ENCODE data around the gene GCLM. TPM values are rescaled to one million over a fixed set of nuclear protein-coding genes. Genes with fewer than 3 reads are reported as not detected.

The GCLM gene
- total and polyA plus RNA-seq, 4 experiments from 2014 or later, result 11.4 to 32.8 (median 24.4) TPM

GRCh38 chr1:93848350-93848883 is 60.8 kb downstream of the GCLM start:
- Histone ChIP-seq H3K27ac (ENCODE audit: low read depth, low read length) (peak overlapping the region; percentile 81), H3K9me3 (ENCODE audit: control insufficient read depth in 1 of 2, low read length in 2 of 2) (no peaks in the 10 kb centered on the region), H3K27me3 (ENCODE audit: insufficient read depth, low read length) (no peaks in the 10 kb centered on the region), H3K4me3 (ENCODE audit: low read length in 2 of 2) (peak overlapping the region; percentile 69 to 92), H3K36me3 (ENCODE audit: insufficient read depth, low read length) (no peaks in the 10 kb centered on the region), H3K4me1 (ENCODE audit: insufficient read depth, low read length) (peaks cover 31% of the 10 kb centered on the region)
- peaks cover 0 to 15% (median 1%) of the 10 kb centered on the region in 8 donors for H3K9me3 Mint-ChIP-seq
- peaks cover 0 to 19% of the 10 kb centered on the region in 2 donors for H3K36me3 Mint-ChIP-seq
- H3K27ac Mint-ChIP-seq, result peak overlapping the region; percentile 94 to 100 (median 97)
- peaks cover 17 to 44% (median 25%) of the 10 kb centered on the region in 4 donors for H3K4me1 Mint-ChIP-seq
- no peak for DNase-seq
- ChIA-PET POLR2A (ENCODE audit: partially characterized antibody) (interaction anchor here (0.6 to 4.5 kb wide), 8 partner anchors 7 to 1292 kb away, joined by 3 to 69 read pairs (median 4); partner anchors contain the start of genes ABCD3, DNTTIP2 and GCLM), CTCF (ENCODE audit: partially characterized antibody) (interaction anchor here (0.8 to 5.2 kb wide), 5 partner anchors 25 to 411 kb away, joined by 3 to 33 read pairs (median 6); no protein-coding TSS in a partner anchor)
- intact Hi-C loops (cut with micrococcal nuclease), result loop anchor here (5.0 to 10.0 kb wide), 2 partner anchors 1016 to 1386 kb away; partner anchors contain the start of genes RPL5 and RWDD3
- H3K27me3 Mint-ChIP-seq, result peaks cover 1 to 7% of the 10 kb centered on the region in 2 donors
- H3K4me3 Mint-ChIP-seq, result peak overlapping the region; percentile 89 to 97 (median 96)

- H3K27me3 Mint-ChIP-seq, result peaks cover 1 to 6% of the 10 kb centered on the region in 2 donors
- ChIA-PET CTCF (ENCODE audit: partially characterized antibody) (interaction anchor here (1.5 to 5.2 kb wide), 3 partner anchors 63 to 411 kb away, joined by 6 to 33 read pairs (median 7); no protein-coding TSS in a partner anchor), POLR2A (ENCODE audit: partially characterized antibody) (interaction anchor here (0.6 to 4.5 kb wide), 11 partner anchors 8 to 1291 kb away, joined by 3 to 69 read pairs (median 4); partner anchors contain the start of genes ABCD3, DNTTIP2, DR1 and GCLM)
- Histone ChIP-seq H3K4me3 (ENCODE audit: low read length in 2 of 2) (peak overlapping the region; percentile 69 to 92), H3K27me3 (ENCODE audit: insufficient read depth, low read length) (no peaks in the 10 kb centered on the region), H3K27ac (ENCODE audit: low read depth, low read length) (peak overlapping the region; percentile 81), H3K4me1 (ENCODE audit: insufficient read depth, low read length) (peaks cover 31% of the 10 kb centered on the region), H3K9me3 (ENCODE audit: control insufficient read depth in 1 of 2, low read length in 2 of 2) (no peaks in the 10 kb centered on the region), H3K36me3 (ENCODE audit: insufficient read depth, low read length) (no peaks in the 10 kb centered on the region)
- peak overlapping the region; percentile 89 to 97 (median 96) for H3K4me3 Mint-ChIP-seq
- peak overlapping the region; percentile 94 to 100 (median 97) for H3K27ac Mint-ChIP-seq
- peak; percentile 71 to 84 (median 75) for DNase-seq
- intact Hi-C loops (cut with micrococcal nuclease), result loop anchor here (1.0 to 10.0 kb wide), 9 partner anchors 26 to 1387 kb away; partner anchors contain the start of genes ABCD3, CCDC18, DIPK1A and DNTTIP2
- H3K9me3 Mint-ChIP-seq, result peaks cover 0 to 15% (median 1%) of the 10 kb centered on the region in 8 donors
- peaks cover 0 to 19% of the 10 kb centered on the region in 2 donors for H3K36me3 Mint-ChIP-seq
- peaks cover 17 to 44% (median 25%) of the 10 kb centered on the region in 4 donors for H3K4me1 Mint-ChIP-seq
Observed at GRCh38 chr1:93847811-93848288, 61.4 kb downstream of the GCLM start.

- intact Hi-C loops (cut with micrococcal nuclease), result loop anchor here (1.0 to 10.0 kb wide), 10 partner anchors 27 to 1388 kb away; partner anchors contain the start of genes ABCD3, CCDC18, DIPK1A and DNTTIP2
- H3K36me3 ChIP-seq (ENCODE audit: insufficient read depth, low read length), result no peaks in the 10 kb centered on the region
Observed at GRCh38 chr1:93846992-93847810, 62.0 kb downstream of the GCLM start.

GRCh38 chr1:93846206-93846991 is 62.8 kb downstream of the GCLM start:
- Mint-ChIP-seq H3K27ac (peak overlapping the region; percentile 89 to 100 (median 95)), H3K9me3 (peaks cover 0 to 17% (median 1%) of the 10 kb centered on the region in 8 donors), H3K4me3 (peak overlapping the region; percentile 87 to 97 (median 90)), H3K36me3 (peaks cover 0 to 19% of the 10 kb centered on the region in 2 donors), H3K4me1 (peaks cover 17 to 44% (median 25%) of the 10 kb centered on the region in 4 donors), H3K27me3 (peaks cover 1 to 6% of the 10 kb centered on the region in 2 donors)
- intact Hi-C loops (cut with micrococcal nuclease), result loop anchor here (1.0 to 10.0 kb wide), 4 partner anchors 666 to 1388 kb away; partner anchors contain the start of genes CCDC18, MTF2, RPL5 and RWDD3
- ChIA-PET POLR2A (ENCODE audit: partially characterized antibody) (interaction anchor here (0.6 to 4.5 kb wide), 28 partner anchors 9 to 1388 kb away, joined by 3 to 69 read pairs (median 6); partner anchors contain the start of genes ABCD3, DNTTIP2, DR1 and GCLM), CTCF (ENCODE audit: partially characterized antibody) (interaction anchor here (0.5 to 5.6 kb wide), 22 partner anchors 9 to 542 kb away, joined by 3 to 191 read pairs (median 4); partner anchors contain the start of genes DNTTIP2 and GCLM)
- no peaks in the 10 kb centered on the region for H3K9me3 ChIP-seq (ENCODE audit: control insufficient read depth in 1 of 2, low read length in 2 of 2)
- DNase-seq, result peak; percentile 85 to 91 (median 88)
- peak overlapping the region; percentile 81 for H3K27ac ChIP-seq (ENCODE audit: low read depth, low read length)
- no peaks in the 10 kb centered on the region for H3K36me3 ChIP-seq (ENCODE audit: insufficient read depth, low read length)
- H3K27me3 ChIP-seq (ENCODE audit: insufficient read depth, low read length), result no peaks in the 10 kb centered on the region
- peak overlapping the region; percentile 58 to 92 for H3K4me3 ChIP-seq (ENCODE audit: low read length in 2 of 2)
- peaks cover 31% of the 10 kb centered on the region for H3K4me1 ChIP-seq (ENCODE audit: insufficient read depth, low read length)

More at GRCh38 chr1:93846992-93847810, 62.0 kb downstream of the GCLM start:
- Histone ChIP-seq H3K9me3 (ENCODE audit: control insufficient read depth in 1 of 2, low read length in 2 of 2) (no peaks in the 10 kb centered on the region), H3K4me1 (ENCODE audit: insufficient read depth, low read length) (peaks cover 31% of the 10 kb centered on the region), H3K27ac (ENCODE audit: low read depth, low read length) (peak overlapping the region; percentile 81), H3K27me3 (ENCODE audit: insufficient read depth, low read length) (no peaks in the 10 kb centered on the region), H3K4me3 (ENCODE audit: low read length in 2 of 2) (peak overlapping the region; percentile 58 to 92)
- peak; percentile 92 to 93 (median 92) for DNase-seq
- H3K27ac Mint-ChIP-seq, result peak overlapping the region; percentile 94 to 100 (median 97)
- H3K4me1 Mint-ChIP-seq, result peaks cover 17 to 44% (median 25%) of the 10 kb centered on the region in 4 donors
- H3K9me3 Mint-ChIP-seq, result peaks cover 0 to 17% (median 1%) of the 10 kb centered on the region in 8 donors
- peaks cover 0 to 19% of the 10 kb centered on the region in 2 donors for H3K36me3 Mint-ChIP-seq
- CTCF ChIA-PET (ENCODE audit: partially characterized antibody), result interaction anchor here (1.0 to 5.6 kb wide), 9 partner anchors 8 to 410 kb away, joined by 3 to 191 read pairs (median 7); no protein-coding TSS in a partner anchor
- POLR2A ChIA-PET (ENCODE audit: partially characterized antibody), result interaction anchor here (0.6 to 4.5 kb wide), 22 partner anchors 8 to 1387 kb away, joined by 3 to 69 read pairs (median 6); partner anchors contain the start of genes ABCD3, DNTTIP2, DR1 and GCLM
- peak overlapping the region; percentile 89 to 97 (median 96) for H3K4me3 Mint-ChIP-seq
- peaks cover 1 to 6% of the 10 kb centered on the region in 2 donors for H3K27me3 Mint-ChIP-seq

GRCh38 chr1:93845538-93846205 is 63.6 kb downstream of the GCLM start:
- Histone ChIP-seq H3K36me3 (ENCODE audit: insufficient read depth, low read length) (no peaks in the 10 kb centered on the region), H3K27ac (ENCODE audit: low read depth, low read length) (peak overlapping the region; percentile 81), H3K4me3 (ENCODE audit: low read length in 2 of 2) (peak overlapping the region; percentile 58 to 92), H3K9me3 (ENCODE audit: control insufficient read depth in 1 of 2, low read length in 2 of 2) (no peaks in the 10 kb centered on the region), H3K4me1 (ENCODE audit: insufficient read depth, low read length) (peaks cover 31% of the 10 kb centered on the region), H3K27me3 (ENCODE audit: insufficient read depth, low read length) (no peaks in the 10 kb centered on the region)
- peaks cover 17 to 41% (median 25%) of the 10 kb centered on the region in 4 donors for H3K4me1 Mint-ChIP-seq
- POLR2A ChIA-PET (ENCODE audit: partially characterized antibody), result interaction anchor here (0.6 to 4.5 kb wide), 25 partner anchors 9 to 1388 kb away, joined by 3 to 69 read pairs (median 7); partner anchors contain the start of genes ABCD3, DNTTIP2, DR1 and GCLM
- peak overlapping the region; percentile 89 to 100 (median 95) for H3K27ac Mint-ChIP-seq
- H3K27me3 Mint-ChIP-seq, result peaks cover 1 to 6% of the 10 kb centered on the region in 2 donors
- peaks cover 0 to 17% (median 1%) of the 10 kb centered on the region in 8 donors for H3K9me3 Mint-ChIP-seq
- CTCF ChIA-PET (ENCODE audit: partially characterized antibody), result interaction anchor here (0.5 to 5.6 kb wide), 22 partner anchors 8 to 1390 kb away, joined by 3 to 191 read pairs (median 4); partner anchors contain the start of genes DNTTIP2 and GCLM
- intact Hi-C loops (cut with micrococcal nuclease), result loop anchor here (1.0 to 10.0 kb wide), 4 partner anchors 665 to 1389 kb away; partner anchors contain the start of genes CCDC18, MTF2, RPL5 and RWDD3
- DNase-seq, result peak in 1 of 5 donors; percentile 75
- H3K36me3 Mint-ChIP-seq, result peaks cover 0 to 19% of the 10 kb centered on the region in 2 donors
- H3K4me3 Mint-ChIP-seq, result peak overlapping the region; percentile 87 to 97 (median 90)

Data from CD4-positive, alpha-beta memory T cell (primary cell).